GM18505 (cell line): Measurements from ENCODE around the gene CKM.
"Not testable (repeated sequence)": the region's sequence is repeated elsewhere in the genome, so short reads cannot be mapped to it uniquely, and the experiment has no call there.

Experiments
- ATAC-seq: cut with Tn5 transposase; IDR thresholded peaks from one replicate; pipeline ENCODE4 v1.9.1; 2021; ENCODE audit not compliant: unreplicated experiment
- POLR2A ChIP-seq: IDR thresholded peaks from 4 replicates; pipeline ENCODE4 v1.6.1; 2011; ENCODE audit warnings: borderline replicate concordance; ENCODE audit not compliant: insufficient read depth, insufficient read length; ENCODE audit errors: extremely low read depth

CKM gene

DNA sequence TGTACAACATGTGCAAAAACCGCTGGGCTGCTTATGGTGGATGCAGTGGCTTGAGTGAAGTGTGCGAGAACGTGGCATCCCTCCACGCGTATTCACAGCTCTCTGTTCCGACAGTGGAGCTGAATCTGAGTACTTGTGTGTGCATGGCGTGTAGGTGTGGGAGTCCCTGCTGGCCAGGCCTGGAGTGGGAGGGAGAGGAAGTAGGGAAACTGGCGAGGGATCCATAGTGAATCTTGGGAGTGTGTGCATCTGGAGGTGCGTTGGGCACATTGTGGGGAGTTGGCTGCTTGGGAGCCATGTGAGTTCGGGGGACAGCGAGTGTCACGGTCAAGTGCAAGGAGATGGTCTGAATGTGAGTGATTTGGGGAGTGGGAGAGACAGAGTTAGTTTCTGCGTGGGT is 20.2 kb upstream of the CKM start:
- no peak for ATAC-seq
- TF ChIP-seq POLR2A: no peak

DNA sequence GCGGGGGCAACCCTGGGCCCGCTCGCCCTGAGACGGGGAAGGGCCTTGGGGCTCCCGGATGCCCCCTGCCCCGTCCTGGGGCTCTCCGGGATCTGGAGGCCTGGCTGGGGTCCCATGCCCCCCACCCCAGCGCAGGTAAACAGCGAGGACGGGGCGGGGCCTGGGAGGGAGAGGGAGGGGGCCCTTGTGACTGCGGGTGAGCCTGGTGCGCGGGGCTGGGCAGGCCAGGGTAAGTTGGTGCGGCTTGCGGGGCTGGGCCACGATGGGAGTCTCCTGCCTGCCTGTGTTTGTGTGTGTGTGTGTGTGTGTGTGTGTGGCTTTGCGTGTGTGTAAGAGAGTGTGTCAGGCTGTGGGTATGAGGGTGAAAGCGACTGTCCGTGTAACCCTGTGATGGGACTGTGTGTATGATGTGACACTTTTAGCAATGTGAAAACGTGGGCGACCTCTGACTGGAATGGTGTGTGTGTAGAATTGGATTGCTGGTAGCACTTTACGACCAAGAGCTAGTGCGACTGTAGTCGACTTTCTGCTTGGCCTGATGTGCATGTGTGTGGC is 18.3 kb upstream of the CKM start:
- no peak for TF ChIP-seq POLR2A
- ATAC-seq: no peak

DNA sequence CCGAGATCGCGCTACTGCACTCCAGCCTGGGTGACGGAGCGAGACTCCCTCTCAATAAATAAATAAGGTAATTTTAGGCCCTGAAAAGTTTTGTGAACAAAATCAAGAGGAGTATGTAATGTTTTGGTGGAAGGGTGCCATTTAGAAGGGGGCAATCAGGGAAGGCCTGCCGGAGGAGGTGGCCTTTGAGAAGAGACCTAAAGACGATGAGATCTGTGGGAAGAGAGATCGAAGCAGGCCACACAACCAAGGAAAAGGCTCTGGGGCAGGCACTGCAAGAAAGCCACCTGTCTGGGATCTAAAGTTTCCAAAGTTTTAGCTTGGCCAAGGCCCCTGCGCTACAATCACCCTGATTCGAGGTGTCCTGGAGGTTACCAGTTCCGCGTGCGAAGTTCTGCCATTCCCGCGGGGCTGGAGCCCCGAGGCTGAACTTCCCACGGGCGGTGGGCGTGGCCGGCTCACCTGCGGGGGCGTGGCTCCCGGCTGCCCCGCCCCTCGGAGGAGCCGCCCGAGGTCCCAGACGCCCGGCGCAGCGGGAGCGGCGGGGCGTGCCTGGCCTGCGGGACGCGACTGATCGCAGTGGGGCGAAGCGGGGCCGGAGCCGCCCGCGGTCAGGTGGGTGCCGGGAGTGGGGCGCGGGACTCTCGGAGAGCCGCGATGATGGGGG is 17.7 kb upstream of the CKM start, which contains the start of gene KLC3:
KLC3 (plus strand) TSS at position 519 of the 667 bp plus-strand sequence. CDS start 4,792 bp downstream, outside the sequence.
- no peak for ATAC-seq

DNA sequence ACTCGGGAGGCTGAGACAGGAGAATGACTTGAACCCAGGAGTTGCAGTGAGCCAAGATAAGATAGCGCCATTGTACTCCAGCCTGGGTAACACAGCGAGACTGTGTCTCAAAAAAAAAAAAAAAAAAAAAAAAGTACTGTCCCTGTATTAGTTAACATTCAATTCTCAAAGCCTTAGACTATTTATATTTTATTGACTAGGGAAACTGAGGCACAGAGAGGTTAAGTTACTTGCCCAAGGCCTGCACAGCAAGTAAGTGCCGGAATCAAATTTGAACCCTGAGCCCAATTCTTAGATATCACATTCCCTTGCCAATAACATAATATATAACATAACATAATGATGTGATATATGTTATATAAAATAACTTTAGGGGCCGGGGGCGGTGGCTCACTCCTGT is 17.0 kb upstream of the CKM start:
- TF ChIP-seq POLR2A: no peak
- no peak for ATAC-seq

More for the DNA sequence above, 17.7 kb upstream of the CKM start, which contains the start of gene KLC3:
- no peak for TF ChIP-seq POLR2A

DNA sequence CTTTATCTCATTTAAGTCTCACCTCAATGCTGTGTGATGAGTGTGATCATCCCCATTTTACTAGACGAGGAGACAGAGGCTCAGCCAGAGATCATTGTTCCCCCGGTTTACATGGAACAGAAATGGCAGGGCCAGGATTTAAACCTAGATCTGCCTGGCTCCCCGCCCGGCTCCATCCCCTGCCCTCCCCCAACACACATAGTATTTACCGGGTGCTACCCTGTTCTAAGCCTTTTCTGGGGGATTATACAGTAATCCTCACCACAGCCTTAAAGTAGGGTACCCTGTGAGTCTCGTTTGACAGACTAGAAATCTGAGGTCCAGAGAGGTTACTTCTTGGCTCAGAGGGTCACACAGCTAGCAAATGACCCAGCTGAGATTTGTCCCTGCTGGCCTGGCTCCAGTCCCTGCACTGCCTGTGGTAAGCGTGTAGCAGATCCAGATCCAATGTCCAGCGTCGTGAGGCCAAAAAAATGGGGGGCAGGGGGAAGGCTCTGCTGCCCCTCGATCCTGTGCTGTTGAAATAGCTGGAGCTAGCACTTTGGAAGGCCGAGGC is 14.1 kb upstream of the CKM start:
- TF ChIP-seq POLR2A: no peak
- no peak for ATAC-seq

DNA sequence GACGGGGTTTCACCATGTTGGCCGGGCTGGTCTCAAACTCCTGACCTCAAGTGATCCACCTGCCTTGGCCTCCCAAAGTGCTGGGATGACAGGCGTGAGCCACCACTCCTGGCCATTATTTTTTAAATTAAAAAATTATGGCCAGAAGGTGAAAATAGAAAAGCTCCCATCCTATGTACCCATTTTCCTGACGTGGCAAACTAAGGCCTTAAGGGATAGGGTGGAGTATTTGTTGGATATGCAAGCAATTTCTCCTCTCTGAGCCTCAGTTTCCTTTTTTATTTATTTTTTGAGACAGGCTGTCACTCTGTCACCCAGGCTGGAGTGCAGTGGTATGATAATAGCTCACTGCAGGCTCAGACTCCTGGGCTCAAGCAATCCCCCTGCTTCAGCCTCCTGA is 12.2 kb upstream of the CKM start:
- ATAC-seq: not testable (repeated sequence)

DNA sequence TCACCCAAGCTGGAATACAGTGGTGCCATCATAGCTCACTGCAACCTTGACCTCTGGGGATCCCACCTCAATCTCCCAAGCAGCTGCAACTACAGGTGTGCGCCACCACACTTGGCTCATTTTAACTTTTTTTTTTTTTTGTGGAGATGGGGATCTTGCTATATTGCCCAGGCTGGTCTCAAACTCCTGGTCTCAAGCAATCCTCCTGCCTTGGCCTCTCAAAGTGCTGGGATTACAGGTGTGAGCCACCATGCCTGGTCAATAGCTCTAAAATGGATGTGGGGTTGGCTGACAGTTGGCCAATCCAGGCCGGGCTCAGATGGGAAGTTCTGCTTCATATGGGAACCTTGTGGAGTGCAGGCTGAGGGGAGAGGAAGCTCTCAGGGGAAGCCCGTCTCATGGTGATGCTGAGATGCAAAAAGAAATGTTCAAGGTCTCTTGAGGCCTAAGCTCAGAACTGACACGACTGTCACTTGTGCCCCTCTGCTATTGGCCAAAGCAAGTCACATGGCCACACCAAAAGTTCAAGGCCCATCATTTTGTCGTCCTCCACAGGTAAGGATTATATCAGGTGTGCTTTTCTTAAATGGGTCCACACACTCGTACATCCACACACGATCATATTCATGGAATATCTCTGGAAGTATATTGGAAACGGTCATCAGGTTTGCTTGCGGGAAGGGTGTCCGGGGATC is 11.1 kb upstream of the CKM start:
- TF ChIP-seq POLR2A: no peak

DNA sequence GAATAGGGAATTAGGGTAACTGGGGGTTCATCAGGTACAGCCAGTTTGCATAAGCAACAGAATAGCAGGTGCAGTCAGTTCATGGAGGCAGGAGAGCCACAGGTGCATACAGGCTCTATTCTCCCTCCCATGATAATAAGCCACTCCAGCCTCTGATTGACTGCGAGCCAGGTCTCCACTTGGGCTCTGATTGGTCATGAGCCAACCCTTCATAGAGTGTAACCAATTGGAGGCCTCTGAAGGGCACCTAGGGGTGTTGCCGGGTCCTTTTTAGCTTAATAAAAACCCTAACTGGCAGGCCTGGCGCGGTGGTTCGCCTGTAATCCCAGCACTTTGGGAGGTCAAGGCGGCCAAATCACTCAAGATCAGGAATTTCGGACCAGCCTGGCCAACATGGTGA is 8.7 kb upstream of the CKM start:
- no peak for TF ChIP-seq POLR2A
- no peak for ATAC-seq

More for the DNA sequence above, 11.1 kb upstream of the CKM start:
- ATAC-seq: no peak

DNA sequence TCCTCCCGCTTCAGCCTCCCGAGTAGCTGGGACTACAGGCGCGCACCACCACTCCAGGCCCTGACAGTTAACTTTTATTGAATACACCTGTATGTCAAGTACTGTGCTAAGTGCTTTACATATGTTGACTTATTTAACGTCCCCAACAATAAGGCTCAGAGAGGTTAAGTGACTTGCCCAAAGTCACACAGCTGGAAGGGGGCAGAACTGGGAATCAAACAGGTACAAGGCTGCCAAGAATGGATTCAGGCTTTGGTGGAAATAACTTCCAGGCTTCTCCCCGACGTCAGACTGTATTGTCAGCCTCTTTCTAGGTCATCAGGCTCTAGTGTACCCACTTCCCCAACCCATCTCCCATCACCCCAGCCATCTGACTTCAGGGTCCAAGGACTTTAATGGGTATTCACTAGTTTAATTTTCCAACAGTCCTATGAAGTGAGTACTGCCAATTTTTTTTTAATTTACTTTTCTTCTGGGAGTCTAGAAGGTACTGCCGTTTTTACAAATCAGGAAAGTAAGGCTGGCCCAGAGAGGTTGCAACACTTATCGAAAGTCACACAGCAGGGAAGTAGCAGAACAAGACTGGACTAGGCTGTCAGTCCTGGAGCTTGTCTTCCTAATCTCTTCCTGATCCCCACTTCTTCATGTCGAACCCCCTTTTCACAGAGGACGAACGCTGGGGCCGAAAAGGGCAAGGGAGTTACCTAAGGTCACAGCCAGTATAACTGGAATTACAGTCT is 4.9 kb upstream of the CKM start:
- no peak for ATAC-seq

DNA sequence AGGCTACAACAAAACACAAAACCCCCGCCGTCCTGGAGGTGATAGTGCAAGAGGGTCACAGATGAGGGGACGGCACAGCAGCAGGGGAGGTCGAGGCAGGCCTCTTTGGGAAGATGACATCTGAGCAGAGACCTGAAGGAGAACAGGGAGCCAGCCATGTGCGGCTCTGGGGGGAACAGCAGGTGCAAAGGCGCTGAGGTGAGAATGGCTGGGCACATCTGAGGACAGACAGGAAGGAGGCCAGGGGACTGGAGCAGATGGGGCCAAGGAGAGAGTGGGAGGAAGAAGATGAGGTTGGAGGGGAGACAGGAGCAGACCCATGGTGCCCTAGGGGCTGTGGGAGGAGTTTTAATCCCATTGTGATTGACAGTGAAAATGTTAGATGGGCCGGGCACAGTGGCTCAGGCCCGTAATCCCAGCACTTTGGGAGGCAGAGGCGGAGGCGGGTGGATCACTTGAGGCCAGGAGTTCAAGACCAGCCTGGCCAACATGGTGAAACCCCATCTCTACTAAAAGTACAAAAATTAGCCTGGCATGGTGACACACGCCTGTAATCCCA is 1.8 kb upstream of the CKM start:
- TF ChIP-seq POLR2A: no peak
- no peak for ATAC-seq

More for the DNA sequence above, 4.9 kb upstream of the CKM start:
- TF ChIP-seq POLR2A: no peak

DNA sequence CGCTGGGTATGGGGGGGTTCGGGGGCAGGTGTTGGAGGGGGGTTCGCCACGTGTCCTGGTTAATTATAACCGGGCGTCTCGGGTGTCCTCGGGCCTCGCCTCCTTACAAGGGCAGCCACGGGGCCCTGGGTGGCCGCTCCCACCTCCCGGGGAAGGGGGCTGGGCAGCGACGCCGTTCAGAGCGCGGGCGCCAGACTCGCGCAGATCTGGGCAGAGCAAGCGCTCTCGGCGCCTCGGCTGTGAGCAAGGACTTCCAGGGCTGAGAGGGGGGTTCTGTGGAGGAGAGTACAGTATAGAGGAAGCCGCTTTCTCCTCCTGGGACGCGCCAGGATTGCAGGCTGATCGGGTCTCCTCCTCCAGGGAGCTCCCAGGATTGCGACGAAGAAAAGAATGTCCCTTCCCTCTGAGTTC is 1.0 kb upstream of the CKM start:
- ATAC-seq: no peak
- TF ChIP-seq POLR2A: no peak

DNA sequence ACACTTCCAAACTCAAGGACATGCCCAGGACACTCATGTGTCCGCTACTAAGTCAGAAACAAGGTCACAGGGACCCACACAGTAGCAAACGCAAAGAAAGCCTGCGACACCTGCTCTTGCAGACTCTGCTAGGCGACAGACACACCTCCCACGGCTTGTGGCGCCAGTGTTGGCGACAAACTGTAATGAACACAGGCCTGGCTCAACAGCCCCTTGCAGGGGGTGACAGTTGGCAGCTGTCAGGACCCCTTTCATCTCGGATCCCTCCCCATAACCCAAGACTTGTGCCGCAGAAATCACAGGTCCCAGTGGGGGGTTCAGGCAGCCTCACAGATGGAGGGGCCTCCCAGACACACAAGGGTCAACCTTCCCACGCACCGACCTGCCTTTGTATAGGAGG is 364 bp downstream of the CKM start:
- TF ChIP-seq POLR2A: no peak
- no peak for ATAC-seq

DNA sequence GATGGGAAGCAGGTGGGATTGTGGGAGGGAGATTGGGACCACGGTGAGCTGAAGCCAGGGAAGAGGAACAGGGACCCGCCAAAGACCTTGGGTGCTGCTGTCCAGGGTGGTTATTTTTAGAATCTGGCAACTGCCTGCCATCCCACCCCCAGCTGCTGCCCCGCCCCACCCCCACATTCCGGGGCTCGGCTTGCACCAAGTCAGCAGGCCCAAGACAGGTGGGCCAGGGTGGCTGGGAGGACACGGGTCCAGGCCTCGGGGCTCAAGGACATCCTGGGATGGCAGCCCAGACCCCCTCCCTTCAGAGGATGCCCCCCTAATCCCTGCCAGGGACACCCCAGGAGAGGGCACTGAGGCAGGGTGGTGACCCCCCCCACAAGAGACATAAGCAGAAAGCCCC is 827 bp downstream of the CKM start:
- no peak for ATAC-seq
- no peak for TF ChIP-seq POLR2A
